WI38 (cell line): ENCODE measurements around the gene NETO1.

Experiments used
- H3K4me3 ChIP-seq: 2 replicates; pipeline ENCODE4 v1.5.1; 2011; ENCODE audit warnings: low read depth, mild to moderate bottlenecking, control low read depth, low read length
- CTCF ChIP-seq: IDR thresholded peaks from 2 replicates; pipeline ENCODE4 v1.5.1; 2012; ENCODE audit warnings: low read depth, mild to moderate bottlenecking, control low read depth, low read length

The NETO1 gene

DNA sequence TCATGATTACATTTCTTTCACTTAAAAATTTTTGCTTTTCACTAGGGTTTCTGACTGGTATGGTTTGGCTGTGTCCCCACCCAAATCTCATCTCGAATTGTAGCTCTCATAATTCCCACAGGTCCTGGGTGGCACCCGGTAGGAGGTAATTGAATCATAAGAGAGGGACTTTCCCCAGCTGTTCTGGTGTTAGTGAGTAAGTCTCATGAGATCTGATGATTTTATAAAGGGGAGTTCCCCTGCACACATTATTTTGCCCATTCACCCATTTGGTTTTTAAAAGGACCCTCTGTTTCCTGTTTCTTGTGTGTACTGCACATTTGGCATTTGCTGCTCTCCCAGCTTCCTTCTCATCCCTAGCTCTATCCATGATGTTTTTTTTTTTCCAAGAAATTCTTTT is 27.8 kb upstream of the NETO1 start:
- no peak for TF ChIP-seq CTCF
- no peak overlapping the region for H3K4me3 ChIP-seq

DNA sequence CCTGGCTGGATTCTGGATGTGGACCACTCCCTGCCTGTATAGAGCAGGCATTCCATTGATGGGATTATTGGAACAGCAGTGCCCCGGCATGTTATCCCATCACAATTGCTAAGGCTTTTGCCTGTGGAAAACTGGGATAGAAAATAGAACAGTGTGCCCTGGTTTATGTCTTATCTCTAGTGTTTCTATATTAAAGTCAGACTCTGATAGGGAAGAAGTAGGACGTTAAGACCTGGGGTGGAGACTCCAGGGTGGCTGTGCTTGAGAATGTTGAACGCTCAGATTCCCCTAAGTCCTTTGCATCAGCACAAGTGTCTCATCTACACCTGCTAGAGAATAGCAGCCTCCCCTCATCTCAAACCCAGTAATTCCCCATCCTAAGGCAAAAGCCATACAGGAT is 10.8 kb upstream of the NETO1 start:
- no peak overlapping the region for H3K4me3 ChIP-seq
- no peak for TF ChIP-seq CTCF

DNA sequence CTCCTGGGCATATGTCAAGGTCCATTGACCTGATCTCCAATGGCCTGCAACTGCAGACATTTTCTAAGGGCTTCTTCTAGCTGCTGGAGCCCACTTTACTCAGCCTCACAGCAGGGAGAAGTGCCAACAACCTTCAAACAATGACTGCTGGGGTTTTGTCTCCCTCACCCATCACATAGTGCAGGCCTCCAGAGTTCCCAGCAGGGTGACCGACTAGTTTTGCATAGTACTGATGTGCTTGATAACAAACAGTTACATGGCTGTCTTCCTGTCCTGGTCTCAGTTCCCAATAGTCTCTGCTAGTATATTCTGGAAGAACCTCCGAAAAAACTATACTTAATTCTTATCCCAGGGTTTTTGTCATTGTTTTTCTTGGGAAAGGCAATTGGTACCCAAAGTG is 10.4 kb upstream of the NETO1 start:
- no peak for TF ChIP-seq CTCF
- no peak overlapping the region for H3K4me3 ChIP-seq

- no peak for TF ChIP-seq CTCF
- no peak overlapping the region for H3K4me3 ChIP-seq
These were observed 3.3 kb upstream of the NETO1 start for GRCh38 chr18:72871091-72871490.

DNA sequence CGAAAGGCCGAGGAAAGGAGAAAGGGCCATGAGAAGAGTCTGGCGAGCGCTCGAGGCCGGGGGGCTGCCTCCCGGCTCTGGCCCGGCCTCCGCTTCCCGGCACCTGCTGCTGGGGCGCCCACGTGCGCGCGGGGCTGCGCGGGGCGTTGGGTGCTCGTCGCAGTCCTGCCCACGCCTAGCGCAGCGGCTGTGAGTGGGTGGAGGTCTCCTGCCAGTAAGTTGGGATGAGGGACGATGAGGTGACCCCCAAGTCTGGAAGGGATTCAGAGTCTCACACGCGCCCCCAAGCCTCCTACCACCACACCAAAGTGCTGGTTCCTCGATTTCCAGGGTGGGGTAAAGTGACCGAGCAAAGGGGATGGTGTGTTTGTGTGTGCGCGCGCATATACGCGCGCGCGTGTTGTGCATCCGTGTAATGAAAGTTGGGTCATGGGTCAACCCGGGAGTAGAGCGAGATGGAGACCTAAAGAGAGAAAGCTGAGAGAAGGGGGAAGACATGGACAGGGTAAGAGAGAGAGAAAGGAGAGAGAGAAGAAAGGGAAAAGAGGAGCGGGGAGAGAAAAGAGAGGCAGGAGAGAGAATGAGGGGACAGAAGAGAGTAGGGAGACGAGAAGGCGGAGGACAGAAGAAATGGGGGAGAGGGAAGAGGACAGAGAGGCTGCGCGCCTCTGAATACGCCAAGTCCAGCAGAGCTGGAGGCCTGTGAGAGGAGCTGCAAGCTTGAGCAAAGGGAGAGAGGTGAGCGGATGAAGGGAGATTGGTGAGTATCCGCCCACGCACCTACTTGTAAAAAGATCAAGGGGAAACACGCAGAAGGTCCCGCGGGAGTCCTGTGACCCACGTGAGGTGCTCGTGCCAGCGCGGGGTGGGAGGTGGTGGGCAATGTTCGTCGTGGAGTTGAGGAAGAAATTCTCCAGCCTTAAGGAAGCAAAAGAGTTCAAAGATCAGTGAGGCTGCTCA is 1.7 kb upstream of the NETO1 start:
- TF ChIP-seq CTCF, result no peak
- no peak overlapping the region; the same call in 1 of the 2 replicates for H3K4me3 ChIP-seq

DNA sequence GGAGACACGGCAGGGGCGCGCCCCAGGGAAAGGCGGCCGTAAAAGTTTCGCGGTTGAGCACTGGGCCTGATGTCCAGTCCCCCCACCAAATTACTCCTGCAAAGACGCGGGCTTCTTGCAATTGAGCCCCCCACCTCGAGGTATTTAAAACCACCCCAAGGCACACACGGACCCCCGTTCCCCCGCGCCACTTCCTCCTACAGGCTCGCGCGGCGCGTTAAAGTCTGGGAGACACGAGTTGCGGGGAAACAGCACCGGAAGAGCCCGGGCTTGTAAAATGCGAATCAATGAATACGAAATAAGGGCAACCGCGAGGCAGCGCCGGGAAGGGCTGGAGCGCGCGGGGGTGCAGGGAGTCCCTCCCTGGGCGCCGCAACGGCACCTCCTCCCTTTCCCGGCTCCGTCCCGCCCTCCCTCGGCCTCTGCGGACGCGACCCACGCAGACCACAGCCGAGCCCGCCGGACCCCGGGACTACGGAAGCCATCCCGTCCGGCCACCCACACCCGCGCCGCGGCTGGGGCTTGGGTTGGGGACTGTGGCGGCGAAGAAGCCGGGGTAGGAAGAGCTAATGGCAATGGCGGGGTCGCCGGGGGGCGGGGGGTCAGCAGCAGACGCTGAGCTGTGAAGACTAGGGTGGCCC is 918 bp upstream of the NETO1 start:
- no peak for TF ChIP-seq CTCF
- peak overlapping the region; percentile 58 for H3K4me3 ChIP-seq
